GM18873 (cell line): ENCODE measurements around the gene SCCPDH.

Experiments used
- ATAC-seq: cut with Tn5 transposase; IDR thresholded peaks from one replicate; pipeline ENCODE4 v1.9.1; 2021; ENCODE audit warnings: mild to moderate bottlenecking, moderate library complexity, moderate number of reproducible peaks; ENCODE audit not compliant: unreplicated experiment, low FRiP score

Gene SCCPDH

DNA sequence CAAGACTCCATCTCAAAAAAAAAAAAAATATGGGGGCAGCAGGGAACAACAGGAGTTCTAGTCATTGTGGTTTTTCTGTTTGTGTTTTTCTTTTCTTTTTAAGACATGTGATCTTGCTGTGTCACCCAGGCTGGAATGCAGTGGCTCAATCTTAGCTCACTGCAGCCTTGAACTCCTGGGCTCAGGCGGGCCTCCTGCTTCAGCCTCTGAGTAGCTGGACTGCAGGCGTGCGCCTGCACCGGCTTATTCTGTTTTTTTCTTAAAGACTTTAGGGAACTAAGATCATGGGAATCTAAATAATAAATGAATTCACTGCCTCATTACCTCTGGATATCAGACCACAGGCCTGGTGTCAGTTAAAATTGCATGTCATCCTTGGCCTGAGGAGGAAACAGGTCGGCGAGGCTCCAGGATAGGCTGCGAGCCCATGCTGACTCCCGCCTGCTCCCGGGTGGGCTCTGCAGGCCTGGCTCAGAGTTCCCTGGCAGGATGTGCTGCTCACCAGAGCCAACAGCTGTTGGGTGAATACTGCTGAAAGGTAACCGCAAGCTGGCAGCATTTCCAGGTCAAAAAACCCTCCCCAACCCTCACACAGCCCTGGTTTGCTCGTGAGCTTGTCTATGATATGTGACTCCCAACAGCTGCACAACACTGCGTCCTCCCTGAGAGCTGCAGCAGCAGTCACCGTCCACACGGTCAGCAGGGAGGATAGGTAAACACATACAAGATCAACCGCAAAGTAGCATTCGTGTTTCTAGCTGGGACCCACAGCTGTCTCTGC lies 58.1 kb downstream of the SCCPDH start:
- no peak for ATAC-seq

GRCh38 chr1:246784621-246785493 lies 60.6 kb downstream of the SCCPDH start:
- ATAC-seq, result no peak

GRCh38 chr1:246785494-246786111 lies 61.4 kb downstream of the SCCPDH start:
- no peak for ATAC-seq

DNA sequence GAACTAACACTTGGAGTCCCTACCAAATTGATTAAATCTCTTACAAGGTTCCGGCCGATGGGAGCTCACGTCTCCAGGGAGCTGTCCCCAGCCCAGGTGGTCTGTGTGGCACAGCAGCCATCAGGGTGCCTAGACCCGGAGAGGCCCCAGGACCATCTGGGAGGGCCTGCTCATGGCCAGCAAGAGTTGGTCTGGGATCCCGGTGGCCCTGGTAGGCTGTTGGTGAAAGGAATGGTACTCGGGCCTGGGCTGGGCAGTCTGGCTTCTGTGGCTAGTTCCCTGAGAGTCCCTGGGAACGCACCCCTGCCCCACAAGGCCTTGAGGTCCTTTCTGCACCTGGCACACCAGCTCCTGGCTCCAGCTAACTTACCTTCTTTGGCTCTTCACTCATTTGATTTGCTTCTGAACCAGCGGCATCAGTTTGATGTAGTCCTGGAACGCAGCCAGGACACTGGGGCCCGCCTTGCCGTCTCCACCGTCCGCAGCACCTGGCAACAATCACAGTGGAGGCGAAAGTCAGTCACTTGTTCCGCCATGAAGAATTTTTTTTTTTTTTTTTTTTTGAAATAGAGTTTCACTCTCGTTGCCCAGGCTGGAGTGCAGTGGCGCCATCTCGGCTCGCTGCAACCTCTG lies 62.5 kb downstream of the SCCPDH start:
- no peak for ATAC-seq

- ATAC-seq, result no peak
Observed at GRCh38 chr1:246787781-246788513, 63.7 kb downstream of the SCCPDH start.

DNA sequence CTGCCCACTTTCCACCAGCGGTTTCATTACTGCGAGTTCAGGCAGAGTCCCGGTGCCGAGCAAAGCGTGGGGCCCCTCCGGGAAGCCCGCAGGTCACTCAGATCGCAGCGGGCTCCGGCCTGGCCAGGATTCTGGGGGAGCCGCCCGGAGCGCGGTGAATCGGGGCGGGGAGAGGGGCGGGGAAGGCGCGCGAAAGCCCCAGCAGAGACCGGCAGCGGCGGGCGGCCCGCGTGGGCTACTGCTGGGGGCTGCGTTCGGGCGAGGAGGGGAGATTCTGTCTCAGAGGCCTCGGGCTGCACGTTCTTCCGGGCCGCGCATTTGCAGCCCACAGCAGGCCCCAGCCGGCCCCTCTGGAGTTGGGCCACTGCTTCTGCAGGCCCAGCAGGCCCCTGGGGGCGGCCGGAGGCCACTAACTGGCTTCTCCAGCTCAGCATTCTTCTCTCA lies 64.7 kb downstream of the SCCPDH start:
- no peak for ATAC-seq

- ATAC-seq, result no peak
Observed at GRCh38 chr1:246789454-246790339, 65.5 kb downstream of the SCCPDH start.

GRCh38 chr1:246790364-246790763 lies 66.2 kb downstream of the SCCPDH start:
- ATAC-seq, result no peak

GRCh38 chr1:246790833-246791232 lies 66.6 kb downstream of the SCCPDH start:
- no peak for ATAC-seq

GRCh38 chr1:246791303-246791918 lies 67.2 kb downstream of the SCCPDH start:
- ATAC-seq, result no peak

- no peak for ATAC-seq
Observed at GRCh38 chr1:246792603-246793002, 68.4 kb downstream of the SCCPDH start.

- ATAC-seq, result no peak
Observed at GRCh38 chr1:246793356-246793896, 69.2 kb downstream of the SCCPDH start.

- no peak for ATAC-seq
Observed at GRCh38 chr1:246794048-246794827, 70.0 kb downstream of the SCCPDH start.

- no peak for ATAC-seq
Observed at GRCh38 chr1:246794828-246795671, 70.8 kb downstream of the SCCPDH start.

- no peak for ATAC-seq
Observed at GRCh38 chr1:246795906-246796694, 71.9 kb downstream of the SCCPDH start.

- ATAC-seq, result no peak
Observed at GRCh38 chr1:246797157-246797556, 72.9 kb downstream of the SCCPDH start.
